Keratinocyte (primary cell): Measurements from ENCODE around the gene ERC1. TPM values are rescaled to one million over a fixed set of nuclear protein-coding genes. Genes with fewer than 3 reads are reported as not detected.

Source experiments
- DNase-seq: peaks from one replicate; pipeline ENCODE4 v3.0.0-alpha.2; 2011; ENCODE audit warnings: low read depth, missing footprints, low spot score
- FAIRE-seq: peaks from 2 replicates; lab custom pipeline; 2011; peaks lifted over from hg19 to GRCh38; lab: Jason Lieb, UNC
- H2AFZ ChIP-seq: 2 replicates; pipeline ENCODE4 v1.6.0; 2012; ENCODE audit warnings: low read length, control low read depth, inconsistent platforms; ENCODE audit not compliant: control insufficient read depth
- H3K27ac ChIP-seq: 2 replicates; pipeline ENCODE4 v1.5.1; 2011; ENCODE audit warnings: low read length; ENCODE audit not compliant: control insufficient read depth, insufficient read depth
- H3K27me3 ChIP-seq: 3 replicates; pipeline ENCODE4 v1.6.0; 2011; ENCODE audit warnings: low read length; ENCODE audit not compliant: control insufficient read depth, insufficient read depth; ENCODE audit errors: extremely low read depth
- H3K36me3 ChIP-seq, 2 experiments: 2 replicates in 1 of 2; 3 replicates in 1 of 2; pipeline ENCODE4 v1.5.1; 2011; ENCODE audit warnings: low read length in 2 of 2, mild to moderate bottlenecking in 1 of 2; ENCODE audit not compliant: control insufficient read depth in 2 of 2, insufficient read depth in 2 of 2; ENCODE audit errors: extremely low read depth in 1 of 2
- H3K4me1 ChIP-seq: 3 replicates; pipeline ENCODE4 v1.5.1; 2011; ENCODE audit warnings: low read length; ENCODE audit not compliant: control insufficient read depth, insufficient read depth; ENCODE audit errors: extremely low read depth
- H3K4me2 ChIP-seq: 3 replicates; pipeline ENCODE4 v1.6.0; 2011; ENCODE audit warnings: low read depth, low read length; ENCODE audit not compliant: control insufficient read depth, insufficient read depth; ENCODE audit errors: extremely low read depth
- H3K4me3 ChIP-seq, 3 experiments: fragments of 200-600 bp in 1 of 3; sonication (generic) in 1 of 3; 2 replicates in 2 of 3; 3 replicates in 1 of 3; pipeline ENCODE4 v1.5.1; 2011 to 2016; ENCODE audit warnings: low read length in 3 of 3, mild to moderate bottlenecking in 3 of 3, control low read depth in 2 of 3, inconsistent platforms in 1 of 3, low read depth in 1 of 3, mixed read lengths in 1 of 3, mixed run types in 1 of 3, moderate library complexity in 1 of 3; ENCODE audit not compliant: control insufficient read depth in 2 of 3, insufficient read depth in 2 of 3; ENCODE audit errors: extremely low read depth in 1 of 3
- H3K79me2 ChIP-seq: 2 replicates; pipeline ENCODE4 v1.6.0; 2012; ENCODE audit warnings: low read length; ENCODE audit not compliant: control insufficient read depth, insufficient read depth
- H3K9ac ChIP-seq: 3 replicates; pipeline ENCODE4 v1.6.0; 2011; ENCODE audit warnings: low read length; ENCODE audit not compliant: control insufficient read depth, insufficient read depth; ENCODE audit errors: extremely low read depth
- H3K9me1 ChIP-seq: 3 replicates; pipeline ENCODE4 v1.6.0; 2011; ENCODE audit warnings: low read length; ENCODE audit not compliant: control insufficient read depth, insufficient read depth; ENCODE audit errors: extremely low read depth
- H3K9me3 ChIP-seq: 2 replicates; pipeline ENCODE4 v1.5.1; 2012; ENCODE audit warnings: low read depth, low read length; ENCODE audit not compliant: control insufficient read depth
- H4K20me1 ChIP-seq: 3 replicates; pipeline ENCODE4 v1.6.0; 2011; ENCODE audit warnings: low read length; ENCODE audit not compliant: control insufficient read depth, insufficient read depth; ENCODE audit errors: extremely low read depth
- CTCF ChIP-seq, 3 experiments: IDR thresholded peaks in 1 of 3; conservative IDR thresholded peaks in 1 of 3; optimal IDR thresholded peaks in 1 of 3; 2 replicates in 2 of 3; 3 replicates in 1 of 3; pipeline versions ENCODE3 to v1.5.1; 2011; ENCODE audit warnings: low read length in 3 of 3, mild to moderate bottlenecking in 3 of 3, moderate library complexity in 2 of 3, control low read depth in 1 of 3, inconsistent platforms in 1 of 3; ENCODE audit not compliant: insufficient read depth in 2 of 3; ENCODE audit errors: extremely low read depth in 1 of 3
- EZH2 ChIP-seq: IDR thresholded peaks from one replicate; pipeline ENCODE4 v1.6.1; 2012; ENCODE audit warnings: inconsistent platforms, mild to moderate bottlenecking, low read length, moderate library complexity
- dilution Hi-C: fragments of 300-500 bp; cut with MboI; formaldehyde crosslinking; loops from one replicate; pipeline ENCODE4 v1.7.0; 2020; ENCODE audit warnings: low sequenced_read_pairs; ENCODE audit not compliant: extremely low pct_ligation_motif_present
- polyA plus RNA-seq, 5 experiments: library from polyadenylated mRNA; depleted of rRNA in 3 of 5; stranded (reverse) in 3 of 5; stranded (forward) in 1 of 5; unstranded in 1 of 5; fragments of >200 nt; gene quantifications; 1 replicate in 1 of 5; 2 replicates in 3 of 5; 3 replicates in 1 of 5; pipeline versions ENCODE4 v1.2.1 to v1.2.3, GENCODE V29; 2011 to 2012; ENCODE audit warnings: missing spikeins in 2 of 5, low read depth in 1 of 5, low replicate concordance in 1 of 5

The ERC1 gene
- polyA plus RNA-seq, 1 donor (not counting 4 experiments of a cell fraction or from before 2014, with no cell fraction given): 16.1 TPM

DNA sequence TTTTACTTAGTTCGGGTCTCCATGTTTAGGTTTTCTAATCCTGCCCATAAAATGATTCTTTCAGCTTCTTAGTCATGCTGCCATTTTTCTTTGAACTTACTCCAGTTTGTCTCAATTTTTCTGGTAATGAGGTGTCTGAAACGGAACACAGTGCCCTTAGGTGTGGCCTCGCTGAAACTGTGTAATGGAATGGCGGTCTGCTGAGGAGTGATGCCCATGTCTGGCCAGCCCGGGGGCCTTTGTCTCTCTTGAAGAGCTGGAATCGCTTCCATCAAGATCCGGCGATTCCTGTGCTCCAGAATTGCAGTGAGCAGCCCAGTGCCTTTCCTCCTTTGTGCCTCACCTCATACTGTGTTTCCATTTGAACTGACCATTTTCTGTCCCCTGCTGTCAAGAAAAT lies 490.9 kb downstream of the ERC1 start:
- FAIRE-seq: no peak
- dilution Hi-C loops: no loop called here
- H3K79me2 ChIP-seq: no peaks in the 10 kb centered on the region
- no peak overlapping the region for H3K9ac ChIP-seq
- TF ChIP-seq EZH2: no peak
- TF ChIP-seq CTCF (optimal IDR thresholded peaks at IDR 0.05 in 1 of 3, IDR thresholded peaks at IDR 0.05 in 1 of 3, conservative IDR thresholded peaks at IDR 0.05 in 1 of 3; ENCODE audit: extremely low read depth in 1 of 3, insufficient read depth in 2 of 3, low read length in 3 of 3): no peak
- H3K4me2 ChIP-seq: no peak overlapping the region
- no peak overlapping the region for H2AFZ ChIP-seq
- H3K4me1 ChIP-seq: peaks cover 7% of the 10 kb centered on the region
- no peak for DNase-seq
- no peaks in the 10 kb centered on the region for H3K36me3 ChIP-seq
- H4K20me1 ChIP-seq: no peaks in the 10 kb centered on the region
- no peak overlapping the region for H3K27ac ChIP-seq
- H3K9me1 ChIP-seq: no peaks in the 10 kb centered on the region
- no peaks in the 10 kb centered on the region for H3K9me3 ChIP-seq
- no peak overlapping the region for H3K4me3 ChIP-seq
- no peaks in the 10 kb centered on the region for H3K27me3 ChIP-seq

- no peak for TF ChIP-seq CTCF (optimal IDR thresholded peaks at IDR 0.05 in 1 of 3, IDR thresholded peaks at IDR 0.05 in 1 of 3, conservative IDR thresholded peaks at IDR 0.05 in 1 of 3; ENCODE audit: extremely low read depth in 1 of 3, insufficient read depth in 2 of 3, low read length in 3 of 3)
- no peak for TF ChIP-seq EZH2
- H3K9ac ChIP-seq: no peak overlapping the region
- H3K4me3 ChIP-seq: no peak overlapping the region
- H3K36me3 ChIP-seq: peaks cover 13 to 16% of the 10 kb centered on the region in 2 experiments
- H3K9me3 ChIP-seq: no peaks in the 10 kb centered on the region
- dilution Hi-C loops: no loop called here
- H3K79me2 ChIP-seq: no peaks in the 10 kb centered on the region
- no peaks in the 10 kb centered on the region for H3K9me1 ChIP-seq
- DNase-seq: no peak
- H3K4me1 ChIP-seq: peaks cover 6% of the 10 kb centered on the region
- H3K27me3 ChIP-seq: no peaks in the 10 kb centered on the region
- H2AFZ ChIP-seq: no peak overlapping the region
- H3K27ac ChIP-seq: no peak overlapping the region
- H3K4me2 ChIP-seq: no peak overlapping the region
- FAIRE-seq: peak; percentile 34
- H4K20me1 ChIP-seq: no peaks in the 10 kb centered on the region
Observed at GRCh38 chr12:1488908-1489381, 497.9 kb downstream of the ERC1 start.
